ENCODE measurements around the gene TWIST2. TPM values are rescaled to one million over a fixed set of nuclear protein-coding genes. Genes with fewer than 3 reads are reported as not detected.

Gene TWIST2
- total RNA-seq, 1 experiment from 2014 or later, result 0.22 TPM

- no peak overlapping the region for H3K56ac ChIP-seq (ENCODE audit: insufficient read length, low read depth, low read length)
- no peak overlapping the region for H3K9ac ChIP-seq (ENCODE audit: extremely low read depth, insufficient read length, low read length)
- H3K4me2 ChIP-seq (ENCODE audit: insufficient read depth, insufficient read length, low read length), result peak overlapping the region; percentile 58
- Mint-ChIP-seq H3K4me3 (peak overlapping the region in 1 of 2 experiments; percentile 69; a peak in 3 of 5 replicates), H3K36me3 (ENCODE audit: insufficient read depth in 1 of 3, low read depth in 3 of 3) (no peaks in the 10 kb centered on the region), H3K4me1 (peaks cover 4 to 6% of the 10 kb centered on the region in 2 experiments; a peak in 1 of 4 replicates), H3K27ac (peak overlapping the region in 1 of 3 experiments; percentile 52; a peak in 1 of 7 replicates), H3K27me3 (ENCODE audit: low read depth) (peaks cover 84% of the 10 kb centered on the region), H3K9me3 (no peaks in the 10 kb centered on the region)
- peaks cover 4% of the 10 kb centered on the region; the same call in 1 of the 2 replicates for H3K4me1 ChIP-seq (ENCODE audit: insufficient read depth, low read length)
- no peak overlapping the region for H3K18ac ChIP-seq (ENCODE audit: insufficient read length, low read depth, low read length)
- no peaks in the 10 kb centered on the region for H4K20me1 ChIP-seq (ENCODE audit: control insufficient read depth, insufficient read depth, insufficient read length)
- peaks cover 55% of the 10 kb centered on the region for H3K27me3 ChIP-seq (ENCODE audit: insufficient read depth, low read length)
- no peak overlapping the region for H3K23ac ChIP-seq (ENCODE audit: insufficient read length, low read depth, low read length)
- H3K79me1 ChIP-seq (ENCODE audit: insufficient read depth, low read depth, low read length, poor library complexity, severe bottlenecking), result no peaks in the 10 kb centered on the region
- H2BK120ac ChIP-seq (ENCODE audit: low read depth, low read length, poor library complexity, severe bottlenecking), result no peak overlapping the region
- H4K8ac ChIP-seq (replicated peaks; ENCODE audit: insufficient read length, low read depth, low read length), result no peak overlapping the region
- H3T11ph ChIP-seq (ENCODE audit: low read length), result no peak overlapping the region
- no peak overlapping the region for H2BK15ac ChIP-seq (ENCODE audit: low read depth, low read length)
- no peaks in the 10 kb centered on the region for H3K79me2 ChIP-seq (ENCODE audit: insufficient read depth, low read length)
- H3K14ac ChIP-seq (ENCODE audit: insufficient read depth, low read length), result no peak overlapping the region; the same call in 1 of the 2 replicates
- no peak overlapping the region for H2BK5ac ChIP-seq (ENCODE audit: insufficient read length, low read length)
- no peak overlapping the region for H2AK5ac ChIP-seq (ENCODE audit: insufficient read length, low read length)
- no peak overlapping the region for H3K4ac ChIP-seq (ENCODE audit: low read depth, low read length)
- TF ChIP-seq CTCF (conservative IDR thresholded peaks at IDR 0.05), result no peak
- no peak overlapping the region for H2AFZ ChIP-seq (ENCODE audit: low read length)
- no CpG with 5 or more reads among the region's 21 CpGs for WGBS (ENCODE audit: extremely low coverage, insufficient read length, low lambda C conversion rate)
- H3K9me3 ChIP-seq (ENCODE audit: control insufficient read depth, low read depth, low read length), result no peaks in the 10 kb centered on the region
- H4K5ac ChIP-seq (ENCODE audit: insufficient read length, low read depth, low read length), result no peak overlapping the region
- no peak overlapping the region for H2BK12ac ChIP-seq (ENCODE audit: insufficient read length, low read depth, low read length)
- H2BK20ac ChIP-seq (ENCODE audit: low read depth, low read length, poor library complexity, severe bottlenecking), result no peak overlapping the region
- peaks cover 25% of the 10 kb centered on the region for H3K23me2 ChIP-seq (ENCODE audit: insufficient read length, low read depth, low read length, poor library complexity, severe bottlenecking)
- H4K91ac ChIP-seq (ENCODE audit: insufficient read length, low read depth, low read length), result no peak overlapping the region
- H3K27ac ChIP-seq (ENCODE audit: insufficient read length, low read depth, low read length), result no peak overlapping the region
- no peak for DNase-seq
Observed at GRCh38 chr2:238845583-238846377, 2.1 kb upstream of the TWIST2 start.

All from H9 (cell line).